HCT116 (cell line): ENCODE results near the gene AIF1L. TPM values are rescaled to one million over a fixed set of nuclear protein-coding genes. Genes with fewer than 3 reads are reported as not detected.

Source experiments
- ATAC-seq: fragments of 200-7000 bp; cut with Tn5 transposase; 2 replicates; pipeline ENCODE4 v1.9.1; 2020; ENCODE audit warnings: mild to moderate bottlenecking, moderate library complexity
- BruUV-seq: library from RNA; stranded (reverse); fragments of 400-500 nt; replicated peaks from 2 replicates; lab custom pipeline; 2021; lab: Mats Ljungman, UMichigan
- CTCF ChIA-PET: fragments of 300-600 bp; sonication (Branson Sonifier 250); formaldehyde crosslinking; loops from one replicate; lab custom pipeline; 2021; ENCODE audit warnings: antibody characterized with exemption; lab: Charles Lee
- POLR2A ChIA-PET: fragments of 300-600, 350-600 bp; sonication (Branson Sonifier 250); formaldehyde crosslinking; loops from one replicate; lab custom pipeline; 2021; ENCODE audit warnings: antibody characterized with exemption; lab: Charles Lee
- RAD21 ChIA-PET, 2 experiments: fragments of 300-600 bp; sonication (Branson Sonifier 250); formaldehyde crosslinking; loops; one replicate each; lab custom pipeline; 2023; ENCODE audit warnings: low total read pairs in 2 of 2; ENCODE audit not compliant: uncharacterized antibody in 2 of 2, unreplicated experiment in 2 of 2, low non-redundant PET in 1 of 2; lab: Charles Lee
- DNase-seq: peaks from one replicate; pipeline ENCODE4 v3.0.0-alpha.2; 2010; ENCODE audit warnings: low read depth, low spot score
- H2AFZ ChIP-seq: fragments of 200-600 bp; shearing (Covaris generic), sonication (generic); 2 replicates; pipeline ENCODE4 v1.6.1; 2017; ENCODE audit warnings: low read depth, mixed run types, mixed read lengths, antibody characterized with exemption, low read length; ENCODE audit not compliant: poor library complexity, severe bottlenecking
- H3K27ac ChIP-seq: 2 replicates; pipeline ENCODE4 v1.5.1; 2012; ENCODE audit warnings: low read depth, low read length
- H3K27me3 ChIP-seq: fragments of 200-600 bp; sonication (generic); 2 replicates; pipeline ENCODE4 v1.6.1; 2016; ENCODE audit warnings: mixed run types, low read length, mixed read lengths; ENCODE audit not compliant: insufficient read depth
- H3K36me3 ChIP-seq, 2 experiments: fragments of 200-500 bp in 1 of 2; fragments of 200-600 bp in 1 of 2; sonication (Bioruptor generic) in 1 of 2; sonication (generic) in 1 of 2; 2 replicates each; pipeline versions ENCODE4 v1.5.1 to v1.6.1; 2014 to 2016; ENCODE audit warnings: low read length in 2 of 2, inconsistent platforms in 1 of 2, mixed read lengths in 1 of 2, mixed run types in 1 of 2; ENCODE audit not compliant: insufficient read depth in 2 of 2, control insufficient read depth in 1 of 2
- H3K4me1 ChIP-seq, 2 experiments: fragments of 200-600 bp in 1 of 2; sonication (generic) in 1 of 2; 2 replicates each; pipeline versions ENCODE4 v1.5.1 to v1.6.1; 2012 to 2017; ENCODE audit warnings: low read length in 2 of 2, inconsistent platforms in 1 of 2, mild to moderate bottlenecking in 1 of 2, mixed read lengths in 1 of 2, mixed run types in 1 of 2, moderate library complexity in 1 of 2; ENCODE audit not compliant: insufficient read depth in 2 of 2, control insufficient read depth in 1 of 2
- H3K4me2 ChIP-seq: fragments of 200-600 bp; sonication (generic); 2 replicates; pipeline ENCODE4 v1.6.1; 2017; ENCODE audit warnings: mixed run types, low read length, mixed read lengths
- H3K4me3 ChIP-seq, 2 experiments: fragments of 200-600 bp in 1 of 2; sonication (generic) in 1 of 2; replicated peaks in 1 of 2; 2 replicates each; pipeline ENCODE4 v1.5.1; 2011 to 2016; ENCODE audit warnings: low read length in 2 of 2, control low read depth in 1 of 2, low read depth in 1 of 2, mild to moderate bottlenecking in 1 of 2, mixed read lengths in 1 of 2, mixed run types in 1 of 2
- H3K79me2 ChIP-seq: fragments of 200-600 bp; sonication (generic); 2 replicates; pipeline ENCODE4 v1.6.1; 2017; ENCODE audit warnings: mild to moderate bottlenecking, mixed run types, low read length, moderate library complexity, mixed read lengths; ENCODE audit not compliant: insufficient read depth
- H3K9ac ChIP-seq: fragments of 200-600 bp; sonication (generic); 2 replicates; pipeline ENCODE4 v1.6.1; 2016; ENCODE audit warnings: low read length, mixed read lengths
- H3K9me2 ChIP-seq: fragments of 200-600 bp; sonication (generic), shearing (Covaris generic); 2 replicates; pipeline ENCODE4 v1.6.1; 2017; ENCODE audit warnings: mixed run types, mild to moderate bottlenecking, moderate library complexity; ENCODE audit not compliant: insufficient read depth
- H3K9me3 ChIP-seq, 2 experiments: fragments of 200-500 bp in 1 of 2; fragments of 200-600 bp in 1 of 2; sonication (Bioruptor generic) in 1 of 2; sonication (generic) in 1 of 2; 2 replicates each; pipeline ENCODE4 v1.6.1; 2014 to 2017; ENCODE audit warnings: low read length in 2 of 2, mixed read lengths in 2 of 2, inconsistent platforms in 1 of 2, low read depth in 1 of 2, mild to moderate bottlenecking in 1 of 2, mixed run types in 1 of 2, moderate library complexity in 1 of 2; ENCODE audit not compliant: control insufficient read depth in 1 of 2, insufficient read depth in 1 of 2
- H4K20me1 ChIP-seq: fragments of 200-600 bp; sonication (generic), shearing (Covaris generic); 2 replicates; pipeline ENCODE4 v1.6.1; 2017; ENCODE audit warnings: mixed run types, mild to moderate bottlenecking, moderate library complexity; ENCODE audit not compliant: insufficient read depth
- CBX3 ChIP-seq: IDR thresholded peaks from 2 replicates; pipeline ENCODE4 v1.6.1; 2012; ENCODE audit warnings: low read depth
- CEBPB ChIP-seq: IDR thresholded peaks from 2 replicates; pipeline ENCODE4 v1.6.1; 2012; ENCODE audit warnings: low read depth
- EGR1 ChIP-seq: IDR thresholded peaks from 2 replicates; pipeline ENCODE4 v1.6.1; 2012; ENCODE audit warnings: low read depth
- EZH2 ChIP-seq: fragments of 200-600 bp; sonication (generic); IDR thresholded peaks from 2 replicates; pipeline ENCODE4 v1.6.1; 2017; ENCODE audit warnings: antibody characterized with exemption, mixed run types
- EZH2phosphoT487 ChIP-seq: fragments of 200-600 bp; IDR thresholded peaks from 2 replicates; pipeline ENCODE4 v1.6.1; 2018; ENCODE audit warnings: antibody characterized with exemption, borderline replicate concordance
- JUND ChIP-seq: IDR thresholded peaks from 2 replicates; pipeline ENCODE4 v1.6.1; 2012
- YY1 ChIP-seq: IDR thresholded peaks from 2 replicates; pipeline ENCODE4 v1.6.1; 2011; ENCODE audit warnings: low read length, low read depth, moderate library complexity, mild to moderate bottlenecking; ENCODE audit not compliant: insufficient replicate concordance; ENCODE audit errors: extremely low read depth
- ZNF274 ChIP-seq: fragments of 200-500 bp; sonication (Bioruptor generic); IDR thresholded peaks from 2 replicates; pipeline ENCODE4 v1.6.1; 2014; ENCODE audit warnings: mild to moderate bottlenecking, low read depth, low read length, inconsistent platforms
- intact Hi-C: fragments of 100-400 bp; cut with micrococcal nuclease; formaldehyde crosslinking; loops from 2 replicates; pipeline ENCODE4 v1.10.0; 2022
- total RNA-seq: library from RNA; stranded (reverse); gene quantifications from one replicate; pipeline ENCODE4 v1.2.1, GENCODE V29; 2021; ENCODE audit not compliant: unreplicated experiment
- TF ChIP-seq, protein P1 (sequence below): IDR thresholded peaks from 2 replicates; pipeline ENCODE4 v1.6.1; 2012
- TF ChIP-seq, protein P2 (sequence below): IDR thresholded peaks from 2 replicates; pipeline ENCODE4 v1.6.1; 2012; ENCODE audit warnings: low read depth
- TF ChIP-seq, protein P3 (sequence below), 3 experiments: fragments of 200-600 bp in 1 of 3; sonication (generic) in 1 of 3; IDR thresholded peaks in 2 of 3; conservative IDR thresholded peaks in 1 of 3; 2 replicates each; pipeline ENCODE4 v1.5.1; 2012 to 2017; ENCODE audit warnings: low read depth in 2 of 3, low read length in 2 of 3, antibody characterized with exemption in 1 of 3, borderline replicate concordance in 1 of 3, control low read depth in 1 of 3, mild to moderate bottlenecking in 1 of 3, mixed read lengths in 1 of 3, mixed run types in 1 of 3, moderate library complexity in 1 of 3; ENCODE audit not compliant: insufficient read depth in 1 of 3

AIF1L gene
- total RNA-seq, 1 experiment from 2014 or later = 34.0 TPM

DNA sequence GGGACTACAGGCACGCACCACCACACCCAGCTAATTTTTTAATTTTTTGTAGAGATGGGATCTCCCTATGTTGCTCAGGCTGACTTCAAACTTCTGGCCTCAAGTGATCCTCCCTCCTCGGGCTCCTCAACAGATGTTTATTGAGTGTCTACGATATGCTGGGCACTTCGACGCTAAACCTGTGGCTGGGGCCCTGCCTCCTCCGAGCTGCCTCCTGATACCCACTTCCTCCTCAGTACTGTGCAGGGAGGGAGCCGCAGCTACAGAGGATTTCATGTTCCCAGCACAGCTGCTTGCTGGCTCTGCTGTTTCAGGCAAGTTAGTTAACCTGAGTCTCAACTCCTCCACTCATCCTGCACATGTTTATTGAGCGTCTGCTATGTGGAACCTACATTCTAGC, 9.6 kb downstream of the AIF1L start:
- Histone ChIP-seq H3K4me2 (no peak overlapping the region), H3K27me3 (no peaks in the 10 kb centered on the region), H3K4me1 (peaks cover 0 to 4% of the 10 kb centered on the region in 2 experiments; a peak in 1 of 4 replicates), H3K9me2 (no peaks in the 10 kb centered on the region), H2AFZ (no peak overlapping the region), H3K27ac (no peak overlapping the region), H3K9me3 (no peaks in the 10 kb centered on the region), H3K4me3 (no peak overlapping the region), H3K36me3 (no peaks in the 10 kb centered on the region), H3K9ac (no peak overlapping the region), H4K20me1 (no peaks in the 10 kb centered on the region), H3K79me2 (no peaks in the 10 kb centered on the region)
- BruUV-seq = no TSS peak
- TF ChIP-seq, protein P1, sequence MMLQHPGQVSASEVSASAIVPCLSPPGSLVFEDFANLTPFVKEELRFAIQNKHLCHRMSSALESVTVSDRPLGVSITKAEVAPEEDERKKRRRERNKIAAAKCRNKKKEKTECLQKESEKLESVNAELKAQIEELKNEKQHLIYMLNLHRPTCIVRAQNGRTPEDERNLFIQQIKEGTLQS = no peak
- no peak for TF ChIP-seq YY1
- intact Hi-C loops = no loop called here
- ChIA-PET POLR2A (interaction anchor here (1.8 kb wide), 1 partner anchor 9 kb away, joined by 7 read pairs; the partner anchor contains the start of gene AIF1L), RAD21 (no interaction called here), CTCF (no interaction called here)
- ATAC-seq (no peak), DNase-seq (no peak)

DNA sequence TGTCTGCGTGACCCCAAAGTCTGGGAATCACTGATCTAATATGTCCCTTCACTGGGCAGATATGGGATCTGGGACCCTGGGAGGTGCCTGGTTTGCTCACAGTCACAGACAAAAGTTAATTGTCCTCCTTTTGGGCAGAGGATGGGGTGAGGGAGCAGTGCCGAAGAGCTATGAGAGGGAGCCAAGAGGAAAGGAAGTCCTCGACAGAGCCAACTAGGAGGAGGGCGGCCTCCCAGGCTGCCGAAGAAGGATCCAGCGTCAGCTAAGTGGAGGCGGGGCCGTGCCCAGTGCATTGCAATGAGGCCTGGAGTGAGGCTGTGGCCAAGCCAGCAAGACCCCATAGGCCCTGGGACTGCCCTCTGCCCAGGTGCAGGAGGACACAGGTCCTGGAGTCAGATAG, 11.4 kb downstream of the AIF1L start:
- RAD21 ChIA-PET = no interaction called here
- POLR2A ChIA-PET = no interaction called here
- TF ChIP-seq, protein P2, sequence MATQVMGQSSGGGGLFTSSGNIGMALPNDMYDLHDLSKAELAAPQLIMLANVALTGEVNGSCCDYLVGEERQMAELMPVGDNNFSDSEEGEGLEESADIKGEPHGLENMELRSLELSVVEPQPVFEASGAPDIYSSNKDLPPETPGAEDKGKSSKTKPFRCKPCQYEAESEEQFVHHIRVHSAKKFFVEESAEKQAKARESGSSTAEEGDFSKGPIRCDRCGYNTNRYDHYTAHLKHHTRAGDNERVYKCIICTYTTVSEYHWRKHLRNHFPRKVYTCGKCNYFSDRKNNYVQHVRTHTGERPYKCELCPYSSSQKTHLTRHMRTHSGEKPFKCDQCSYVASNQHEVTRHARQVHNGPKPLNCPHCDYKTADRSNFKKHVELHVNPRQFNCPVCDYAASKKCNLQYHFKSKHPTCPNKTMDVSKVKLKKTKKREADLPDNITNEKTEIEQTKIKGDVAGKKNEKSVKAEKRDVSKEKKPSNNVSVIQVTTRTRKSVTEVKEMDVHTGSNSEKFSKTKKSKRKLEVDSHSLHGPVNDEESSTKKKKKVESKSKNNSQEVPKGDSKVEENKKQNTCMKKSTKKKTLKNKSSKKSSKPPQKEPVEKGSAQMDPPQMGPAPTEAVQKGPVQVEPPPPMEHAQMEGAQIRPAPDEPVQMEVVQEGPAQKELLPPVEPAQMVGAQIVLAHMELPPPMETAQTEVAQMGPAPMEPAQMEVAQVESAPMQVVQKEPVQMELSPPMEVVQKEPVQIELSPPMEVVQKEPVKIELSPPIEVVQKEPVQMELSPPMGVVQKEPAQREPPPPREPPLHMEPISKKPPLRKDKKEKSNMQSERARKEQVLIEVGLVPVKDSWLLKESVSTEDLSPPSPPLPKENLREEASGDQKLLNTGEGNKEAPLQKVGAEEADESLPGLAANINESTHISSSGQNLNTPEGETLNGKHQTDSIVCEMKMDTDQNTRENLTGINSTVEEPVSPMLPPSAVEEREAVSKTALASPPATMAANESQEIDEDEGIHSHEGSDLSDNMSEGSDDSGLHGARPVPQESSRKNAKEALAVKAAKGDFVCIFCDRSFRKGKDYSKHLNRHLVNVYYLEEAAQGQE = no peak
- TF ChIP-seq CBX3 (no peak), EZH2 (no peak), ZNF274 (no peak), CEBPB (no peak), JUND (no peak), EGR1 (no peak), EZH2phosphoT487 (no peak)
- TF ChIP-seq, protein P3, sequence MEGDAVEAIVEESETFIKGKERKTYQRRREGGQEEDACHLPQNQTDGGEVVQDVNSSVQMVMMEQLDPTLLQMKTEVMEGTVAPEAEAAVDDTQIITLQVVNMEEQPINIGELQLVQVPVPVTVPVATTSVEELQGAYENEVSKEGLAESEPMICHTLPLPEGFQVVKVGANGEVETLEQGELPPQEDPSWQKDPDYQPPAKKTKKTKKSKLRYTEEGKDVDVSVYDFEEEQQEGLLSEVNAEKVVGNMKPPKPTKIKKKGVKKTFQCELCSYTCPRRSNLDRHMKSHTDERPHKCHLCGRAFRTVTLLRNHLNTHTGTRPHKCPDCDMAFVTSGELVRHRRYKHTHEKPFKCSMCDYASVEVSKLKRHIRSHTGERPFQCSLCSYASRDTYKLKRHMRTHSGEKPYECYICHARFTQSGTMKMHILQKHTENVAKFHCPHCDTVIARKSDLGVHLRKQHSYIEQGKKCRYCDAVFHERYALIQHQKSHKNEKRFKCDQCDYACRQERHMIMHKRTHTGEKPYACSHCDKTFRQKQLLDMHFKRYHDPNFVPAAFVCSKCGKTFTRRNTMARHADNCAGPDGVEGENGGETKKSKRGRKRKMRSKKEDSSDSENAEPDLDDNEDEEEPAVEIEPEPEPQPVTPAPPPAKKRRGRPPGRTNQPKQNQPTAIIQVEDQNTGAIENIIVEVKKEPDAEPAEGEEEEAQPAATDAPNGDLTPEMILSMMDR (IDR thresholded peaks at IDR 0.05 in 2 of 3, conservative IDR thresholded peaks at IDR 0.05 in 1 of 3; ENCODE audit: borderline replicate concordance in 1 of 3, insufficient read depth in 1 of 3, low read depth in 2 of 3, low read length in 2 of 3) = no peak

More for the DNA sequence above, 11.4 kb downstream of the AIF1L start:
- Histone ChIP-seq H3K9me2 (no peaks in the 10 kb centered on the region), H3K4me3 (no peak overlapping the region), H3K9ac (no peak overlapping the region), H3K36me3 (no peaks in the 10 kb centered on the region), H3K4me2 (no peak overlapping the region), H3K9me3 (no peaks in the 10 kb centered on the region), H3K79me2 (no peaks in the 10 kb centered on the region), H3K27ac (no peak overlapping the region), H4K20me1 (no peaks in the 10 kb centered on the region), H2AFZ (no peak overlapping the region), H3K27me3 (no peaks in the 10 kb centered on the region), H3K4me1 (no peaks in the 10 kb centered on the region)
- CTCF ChIA-PET = no interaction called here
- DNase-seq (no peak), ATAC-seq (no peak)
- BruUV-seq = no TSS peak
- intact Hi-C loops = no loop called here
